Measurements from ENCODE around the gene IFT122.
"Not testable (repeated sequence)": the region's sequence is repeated elsewhere in the genome, so short reads cannot be mapped to it uniquely, and the experiment has no call there.

IFT122 gene

GRCh38 chr3:129412542-129413198 is 27.4 kb upstream of the IFT122 start:
- Histone ChIP-seq H3K27me3 (ENCODE audit: insufficient read depth, low read length) (no peaks in the 10 kb centered on the region), H3K27ac (ENCODE audit: low read depth, low read length, poor library complexity, severe bottlenecking) (no peak overlapping the region), H3K4me3 (ENCODE audit: low read depth, low read length, poor library complexity, severe bottlenecking) (no peak overlapping the region), H3K4me1 (ENCODE audit: insufficient read depth, low read length, severe bottlenecking) (peaks cover 36% of the 10 kb centered on the region), H3K36me3 (ENCODE audit: insufficient read depth, low read length) (no peaks in the 10 kb centered on the region), H3K4me2 (ENCODE audit: low read length) (no peak overlapping the region), H3K79me2 (ENCODE audit: insufficient read depth, low read length) (no peaks in the 10 kb centered on the region), H3K9ac (ENCODE audit: low read length) (no peak overlapping the region), H3K9me3 (ENCODE audit: low read length) (no peaks in the 10 kb centered on the region), H3F3A (ENCODE audit: insufficient read depth, low read length) (no peaks in the 10 kb centered on the region), H4K20me1 (ENCODE audit: insufficient read depth, low read length) (no peaks in the 10 kb centered on the region), H3K9me2 (ENCODE audit: low read depth, low read length) (no peaks in the 10 kb centered on the region), H2AFZ (ENCODE audit: low read length) (no peak overlapping the region)
- TF ChIP-seq, protein P1, sequence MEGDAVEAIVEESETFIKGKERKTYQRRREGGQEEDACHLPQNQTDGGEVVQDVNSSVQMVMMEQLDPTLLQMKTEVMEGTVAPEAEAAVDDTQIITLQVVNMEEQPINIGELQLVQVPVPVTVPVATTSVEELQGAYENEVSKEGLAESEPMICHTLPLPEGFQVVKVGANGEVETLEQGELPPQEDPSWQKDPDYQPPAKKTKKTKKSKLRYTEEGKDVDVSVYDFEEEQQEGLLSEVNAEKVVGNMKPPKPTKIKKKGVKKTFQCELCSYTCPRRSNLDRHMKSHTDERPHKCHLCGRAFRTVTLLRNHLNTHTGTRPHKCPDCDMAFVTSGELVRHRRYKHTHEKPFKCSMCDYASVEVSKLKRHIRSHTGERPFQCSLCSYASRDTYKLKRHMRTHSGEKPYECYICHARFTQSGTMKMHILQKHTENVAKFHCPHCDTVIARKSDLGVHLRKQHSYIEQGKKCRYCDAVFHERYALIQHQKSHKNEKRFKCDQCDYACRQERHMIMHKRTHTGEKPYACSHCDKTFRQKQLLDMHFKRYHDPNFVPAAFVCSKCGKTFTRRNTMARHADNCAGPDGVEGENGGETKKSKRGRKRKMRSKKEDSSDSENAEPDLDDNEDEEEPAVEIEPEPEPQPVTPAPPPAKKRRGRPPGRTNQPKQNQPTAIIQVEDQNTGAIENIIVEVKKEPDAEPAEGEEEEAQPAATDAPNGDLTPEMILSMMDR (IDR thresholded peaks at IDR 0.05; ENCODE audit: low read length) = no peak
- no peak for TF ChIP-seq EZH2 (IDR thresholded peaks at IDR 0.05; ENCODE audit: borderline replicate concordance, low read length)

DNA sequence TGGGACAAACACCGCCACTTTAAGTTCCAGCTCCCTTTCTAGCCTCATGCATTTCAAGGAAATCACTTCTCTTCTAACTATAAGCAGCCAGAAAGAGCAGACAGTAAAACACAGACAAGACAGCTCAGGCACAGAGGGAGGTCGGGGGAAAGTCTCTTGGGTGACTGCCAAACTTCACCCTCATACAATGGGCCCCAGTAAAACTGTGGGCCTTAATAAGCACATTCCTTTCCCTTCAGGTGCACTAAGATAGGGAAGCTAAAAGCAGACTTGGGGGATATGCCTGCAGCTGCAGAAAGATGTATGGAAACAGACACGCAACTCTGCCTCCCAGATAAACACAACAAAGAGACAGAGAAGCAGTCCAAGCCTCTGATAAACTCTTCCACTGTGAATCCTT is 26.8 kb upstream of the IFT122 start:
- not testable (repeated sequence) for H3K36me3 ChIP-seq (ENCODE audit: insufficient read depth, low read length); H3K9me2 ChIP-seq (ENCODE audit: low read depth, low read length); H3K27ac ChIP-seq (ENCODE audit: low read depth, low read length, poor library complexity, severe bottlenecking); H3K4me2 ChIP-seq (ENCODE audit: low read length); H3F3A ChIP-seq (ENCODE audit: insufficient read depth, low read length); H2AFZ ChIP-seq (ENCODE audit: low read length); H4K20me1 ChIP-seq (ENCODE audit: insufficient read depth, low read length); H3K79me2 ChIP-seq (ENCODE audit: insufficient read depth, low read length); H3K4me3 ChIP-seq (ENCODE audit: low read depth, low read length, poor library complexity, severe bottlenecking); H3K9me3 ChIP-seq (ENCODE audit: low read length); H3K9ac ChIP-seq (ENCODE audit: low read length); H3K27me3 ChIP-seq (ENCODE audit: insufficient read depth, low read length)
- H3K4me1 ChIP-seq (ENCODE audit: insufficient read depth, low read length, severe bottlenecking) = peaks cover 39% of the 10 kb centered on the region

DNA sequence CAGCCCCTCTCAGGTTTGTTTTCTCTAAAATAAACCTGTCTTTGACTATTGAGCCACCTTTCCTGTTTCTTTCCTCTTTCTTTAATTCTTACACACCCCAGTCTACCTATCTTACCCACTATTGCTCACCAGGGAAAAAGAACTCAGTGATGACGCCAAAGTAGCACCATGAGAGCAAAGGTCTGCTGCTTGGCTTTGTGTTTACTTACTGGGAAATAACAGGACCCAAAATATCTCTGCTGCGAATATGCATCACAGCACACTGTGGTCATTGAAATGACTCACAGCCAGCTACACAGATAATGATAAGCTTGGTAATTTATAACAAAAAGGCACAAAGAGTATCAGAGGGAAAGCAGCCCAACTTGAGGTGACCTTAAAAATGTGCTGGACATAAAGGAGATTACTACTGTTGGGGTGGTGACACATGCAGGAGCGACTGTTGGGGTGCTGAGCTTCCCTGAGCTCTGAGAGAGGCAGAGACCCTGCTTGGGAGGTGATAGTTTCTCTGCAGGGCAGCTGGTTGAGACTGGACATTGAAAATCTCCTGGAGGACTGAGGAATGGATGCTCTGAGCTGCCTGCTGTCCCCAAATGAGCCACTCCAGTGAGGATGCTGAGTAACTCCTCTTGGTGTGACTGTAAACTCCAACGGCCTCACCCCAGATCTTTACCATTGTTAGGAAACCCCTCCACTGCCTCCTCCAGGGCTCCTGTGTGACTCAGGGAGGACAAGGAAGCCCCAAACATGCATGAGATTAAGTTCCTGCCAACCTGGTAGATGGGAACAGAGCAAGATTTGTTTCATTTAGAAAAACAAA is 26.1 kb upstream of the IFT122 start:
- Histone ChIP-seq H3K4me2 (ENCODE audit: low read length) (no peak overlapping the region), H3K9me3 (ENCODE audit: low read length) (no peaks in the 10 kb centered on the region), H3F3A (ENCODE audit: insufficient read depth, low read length) (no peaks in the 10 kb centered on the region), H3K9me2 (ENCODE audit: low read depth, low read length) (no peaks in the 10 kb centered on the region), H3K79me2 (ENCODE audit: insufficient read depth, low read length) (no peaks in the 10 kb centered on the region), H3K4me3 (ENCODE audit: low read depth, low read length, poor library complexity, severe bottlenecking) (no peak overlapping the region), H2AFZ (ENCODE audit: low read length) (no peak overlapping the region), H3K4me1 (ENCODE audit: insufficient read depth, low read length, severe bottlenecking) (peaks cover 39% of the 10 kb centered on the region), H3K27me3 (ENCODE audit: insufficient read depth, low read length) (no peaks in the 10 kb centered on the region), H3K27ac (ENCODE audit: low read depth, low read length, poor library complexity, severe bottlenecking) (no peak overlapping the region), H3K36me3 (ENCODE audit: insufficient read depth, low read length) (no peaks in the 10 kb centered on the region), H4K20me1 (ENCODE audit: insufficient read depth, low read length) (no peaks in the 10 kb centered on the region), H3K9ac (ENCODE audit: low read length) (no peak overlapping the region)
- TF ChIP-seq, protein P1 (IDR thresholded peaks at IDR 0.05; ENCODE audit: low read length) = no peak
- TF ChIP-seq EZH2 (IDR thresholded peaks at IDR 0.05; ENCODE audit: borderline replicate concordance, low read length) = no peak
